ENCODE data around the gene IFNGR1. TPM values are rescaled to one million over a fixed set of nuclear protein-coding genes. Genes with fewer than 3 reads are reported as not detected.
"Not testable (repeated sequence)": the region's sequence is repeated elsewhere in the genome, so short reads cannot be mapped to it uniquely, and the experiment has no call there.

IFNGR1 gene
- total RNA-seq, 1 donor from 2014 or later: 38.3 TPM

DNA sequence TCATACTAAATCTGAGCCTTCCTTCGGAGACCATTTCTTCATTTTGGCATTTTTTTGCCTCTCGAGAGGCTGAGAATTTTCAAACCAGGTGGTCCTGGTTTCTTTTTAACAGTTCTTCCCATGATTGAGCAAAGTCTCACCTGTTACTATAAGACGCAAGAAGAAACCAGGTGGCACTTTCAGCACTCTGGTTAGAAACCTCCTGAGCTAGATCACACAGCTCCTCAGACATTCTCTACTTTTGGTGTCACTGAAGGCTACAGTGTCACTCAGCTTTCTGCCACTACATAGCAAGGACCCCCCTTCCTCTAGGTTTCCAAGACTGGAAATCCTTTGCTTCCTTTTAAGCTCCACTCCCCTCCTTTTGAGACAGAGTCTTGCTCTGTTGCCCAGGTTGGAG lies 7.3 kb downstream of the IFNGR1 start:
- H3K9me3 Mint-ChIP-seq (ENCODE audit: unreplicated experiment): no peaks in the 10 kb centered on the region
- no peak overlapping the region for H3K4me2 ChIP-seq (ENCODE audit: low read length)
- H3K4me1 ChIP-seq (ENCODE audit: insufficient read depth, low read length): no peaks in the 10 kb centered on the region
- FAIRE-seq (no peak), DNase-seq (ENCODE audit: low read depth) (no peak)
- H3K36me3 Mint-ChIP-seq (ENCODE audit: low read depth, unreplicated experiment): peaks cover 13% of the 10 kb centered on the region
- H3K4me3 Mint-ChIP-seq (ENCODE audit: unreplicated experiment): no peak overlapping the region
- no peaks in the 10 kb centered on the region for H3K27me3 Mint-ChIP-seq (ENCODE audit: low read depth, unreplicated experiment)
- peaks cover 60% of the 10 kb centered on the region for H4K20me1 ChIP-seq (ENCODE audit: insufficient read depth, low read length)
- no peaks in the 10 kb centered on the region for H3K36me3 ChIP-seq (ENCODE audit: insufficient read depth, low read length)
- no peaks in the 10 kb centered on the region for H3K27me3 ChIP-seq (ENCODE audit: insufficient read depth, low read length)
- TF ChIP-seq, protein P1, sequence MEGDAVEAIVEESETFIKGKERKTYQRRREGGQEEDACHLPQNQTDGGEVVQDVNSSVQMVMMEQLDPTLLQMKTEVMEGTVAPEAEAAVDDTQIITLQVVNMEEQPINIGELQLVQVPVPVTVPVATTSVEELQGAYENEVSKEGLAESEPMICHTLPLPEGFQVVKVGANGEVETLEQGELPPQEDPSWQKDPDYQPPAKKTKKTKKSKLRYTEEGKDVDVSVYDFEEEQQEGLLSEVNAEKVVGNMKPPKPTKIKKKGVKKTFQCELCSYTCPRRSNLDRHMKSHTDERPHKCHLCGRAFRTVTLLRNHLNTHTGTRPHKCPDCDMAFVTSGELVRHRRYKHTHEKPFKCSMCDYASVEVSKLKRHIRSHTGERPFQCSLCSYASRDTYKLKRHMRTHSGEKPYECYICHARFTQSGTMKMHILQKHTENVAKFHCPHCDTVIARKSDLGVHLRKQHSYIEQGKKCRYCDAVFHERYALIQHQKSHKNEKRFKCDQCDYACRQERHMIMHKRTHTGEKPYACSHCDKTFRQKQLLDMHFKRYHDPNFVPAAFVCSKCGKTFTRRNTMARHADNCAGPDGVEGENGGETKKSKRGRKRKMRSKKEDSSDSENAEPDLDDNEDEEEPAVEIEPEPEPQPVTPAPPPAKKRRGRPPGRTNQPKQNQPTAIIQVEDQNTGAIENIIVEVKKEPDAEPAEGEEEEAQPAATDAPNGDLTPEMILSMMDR (IDR thresholded peaks at IDR 0.05; ENCODE audit: insufficient read depth, low read depth, low read length): no peak
- no peak for TF ChIP-seq EZH2 (IDR thresholded peaks at IDR 0.05; ENCODE audit: insufficient read depth, low read length)
- no peak overlapping the region for H3K27ac Mint-ChIP-seq (ENCODE audit: unreplicated experiment)
- peaks cover 14% of the 10 kb centered on the region for H3K4me1 Mint-ChIP-seq (ENCODE audit: low read depth, unreplicated experiment)
- H3K27ac ChIP-seq (ENCODE audit: low read depth, low read length): no peak overlapping the region
- H2AFZ ChIP-seq (ENCODE audit: low read depth, low read length): no peak overlapping the region
- no peak overlapping the region for H3K9ac ChIP-seq (ENCODE audit: low read length)
- H3K79me2 ChIP-seq (ENCODE audit: insufficient read depth, low read length): peaks cover 96% of the 10 kb centered on the region
- H3K9me3 ChIP-seq (ENCODE audit: insufficient read depth, low read depth, low read length): no peaks in the 10 kb centered on the region
- no peak overlapping the region for H3K4me3 ChIP-seq (ENCODE audit: insufficient read depth, low read depth, low read length)

DNA sequence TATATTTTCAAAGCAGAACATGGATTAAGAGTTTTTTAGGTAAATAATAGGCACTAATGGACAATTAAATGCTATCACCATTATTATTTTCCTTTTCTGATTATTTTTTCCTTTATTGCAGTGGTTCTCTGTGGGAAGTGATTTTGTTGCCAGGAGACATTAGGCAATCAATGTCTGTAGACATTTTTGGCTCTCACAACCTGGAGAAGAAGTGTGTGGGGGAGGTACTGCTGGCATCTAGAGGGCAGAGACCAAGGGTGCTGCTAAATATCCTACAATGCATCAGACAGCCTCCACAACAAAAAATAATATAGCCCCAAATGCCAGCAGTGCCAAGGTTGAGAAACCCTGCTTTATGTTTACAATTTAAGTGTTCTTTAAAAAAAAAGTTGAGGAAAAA lies 8.3 kb downstream of the IFNGR1 start:
- no peak overlapping the region for H3K9ac ChIP-seq (ENCODE audit: low read length)
- peaks cover 90% of the 10 kb centered on the region for H3K79me2 ChIP-seq (ENCODE audit: insufficient read depth, low read length)
- peaks cover 15% of the 10 kb centered on the region for H3K36me3 Mint-ChIP-seq (ENCODE audit: low read depth, unreplicated experiment)
- H3K27me3 Mint-ChIP-seq (ENCODE audit: low read depth, unreplicated experiment): no peaks in the 10 kb centered on the region
- peaks cover 7% of the 10 kb centered on the region for H3K4me1 Mint-ChIP-seq (ENCODE audit: low read depth, unreplicated experiment)
- no peaks in the 10 kb centered on the region for H3K4me1 ChIP-seq (ENCODE audit: insufficient read depth, low read length)
- no peak overlapping the region for H3K27ac Mint-ChIP-seq (ENCODE audit: unreplicated experiment)
- H3K4me2 ChIP-seq (ENCODE audit: low read length): no peak overlapping the region
- peak; percentile 20 for DNase-seq (ENCODE audit: low read depth)
- H3K4me3 Mint-ChIP-seq (ENCODE audit: unreplicated experiment): no peak overlapping the region
- H3K9me3 ChIP-seq (ENCODE audit: insufficient read depth, low read depth, low read length): no peaks in the 10 kb centered on the region
- H4K20me1 ChIP-seq (ENCODE audit: insufficient read depth, low read length): peaks cover 54% of the 10 kb centered on the region
- FAIRE-seq: no peak
- no peak overlapping the region for H3K4me3 ChIP-seq (ENCODE audit: insufficient read depth, low read depth, low read length)
- no peak overlapping the region for H3K27ac ChIP-seq (ENCODE audit: low read depth, low read length)
- H3K9me3 Mint-ChIP-seq (ENCODE audit: unreplicated experiment): no peaks in the 10 kb centered on the region
- H3K36me3 ChIP-seq (ENCODE audit: insufficient read depth, low read length): peaks cover 4% of the 10 kb centered on the region
- TF ChIP-seq, protein P1 (IDR thresholded peaks at IDR 0.05; ENCODE audit: insufficient read depth, low read depth, low read length): no peak
- H2AFZ ChIP-seq (ENCODE audit: low read depth, low read length): no peak overlapping the region
- no peaks in the 10 kb centered on the region for H3K27me3 ChIP-seq (ENCODE audit: insufficient read depth, low read length)

DNA sequence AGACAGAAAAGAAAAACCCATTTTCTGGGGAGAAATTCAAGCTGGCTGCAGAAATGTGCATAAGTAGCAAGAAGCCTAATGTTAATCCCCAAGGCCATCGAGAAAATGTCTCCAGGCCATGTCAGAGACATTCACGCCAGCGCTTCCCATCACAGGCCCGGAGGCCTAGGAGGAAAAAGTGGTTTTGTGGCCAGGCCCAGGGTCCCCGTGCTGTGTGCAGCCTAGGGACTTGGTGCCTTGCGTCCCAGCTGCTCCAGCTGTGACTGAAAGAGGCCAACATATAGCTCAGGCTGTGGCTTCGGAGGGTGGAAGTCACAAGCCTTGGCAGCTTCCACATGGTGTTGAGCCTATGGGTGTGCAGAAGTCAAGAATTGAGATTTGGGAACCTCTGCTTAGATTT lies 10.9 kb downstream of the IFNGR1 start:
- no peak for FAIRE-seq
- Histone ChIP-seq H3K4me1 (ENCODE audit: insufficient read depth, low read length) (no peaks in the 10 kb centered on the region), H3K79me2 (ENCODE audit: insufficient read depth, low read length) (peaks cover 64% of the 10 kb centered on the region), H3K4me2 (ENCODE audit: low read length) (no peak overlapping the region), H4K20me1 (ENCODE audit: insufficient read depth, low read length) (peaks cover 36% of the 10 kb centered on the region), H3K4me3 (ENCODE audit: insufficient read depth, low read depth, low read length) (no peak overlapping the region), H3K27me3 (ENCODE audit: insufficient read depth, low read length) (no peaks in the 10 kb centered on the region), H3K9ac (ENCODE audit: low read length) (no peak overlapping the region), H3K9me3 (ENCODE audit: insufficient read depth, low read depth, low read length) (no peaks in the 10 kb centered on the region), H3K27ac (ENCODE audit: low read depth, low read length) (no peak overlapping the region), H3K36me3 (ENCODE audit: insufficient read depth, low read length) (peaks cover 23% of the 10 kb centered on the region), H2AFZ (ENCODE audit: low read depth, low read length) (no peak overlapping the region)
- TF ChIP-seq, protein P1 (IDR thresholded peaks at IDR 0.05; ENCODE audit: insufficient read depth, low read depth, low read length): no peak
- no peak for TF ChIP-seq EZH2 (IDR thresholded peaks at IDR 0.05; ENCODE audit: insufficient read depth, low read length)
- Mint-ChIP-seq H3K9me3 (ENCODE audit: unreplicated experiment) (no peaks in the 10 kb centered on the region), H3K4me1 (ENCODE audit: low read depth, unreplicated experiment) (peaks cover 1% of the 10 kb centered on the region), H3K27ac (ENCODE audit: unreplicated experiment) (no peak overlapping the region), H3K4me3 (ENCODE audit: unreplicated experiment) (no peak overlapping the region), H3K27me3 (ENCODE audit: low read depth, unreplicated experiment) (no peaks in the 10 kb centered on the region), H3K36me3 (ENCODE audit: low read depth, unreplicated experiment) (peaks cover 22% of the 10 kb centered on the region)
- DNase-seq (ENCODE audit: low read depth): no peak

DNA sequence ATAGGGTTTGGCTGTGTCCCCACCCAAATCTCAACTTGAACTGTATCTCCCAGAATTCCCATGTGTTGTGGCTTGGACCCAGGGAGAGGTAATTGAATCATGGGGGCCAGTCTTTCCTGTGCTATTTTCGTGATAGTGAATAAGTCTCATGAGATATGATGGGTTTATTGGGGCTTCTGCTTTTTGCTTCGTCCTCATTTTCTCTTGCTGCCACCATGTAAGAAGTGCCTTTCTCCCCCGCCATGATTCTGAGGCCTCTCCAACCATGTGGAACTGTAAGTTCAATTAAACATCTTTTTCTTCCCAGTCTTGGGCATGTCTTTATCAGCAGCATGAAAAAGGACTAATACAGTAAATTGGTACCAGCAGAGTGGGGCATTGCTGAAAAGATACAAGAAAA lies 11.7 kb downstream of the IFNGR1 start:
- H3K79me2 ChIP-seq (ENCODE audit: insufficient read depth, low read length): peaks cover 55% of the 10 kb centered on the region
- not testable (repeated sequence) for H3K4me2 ChIP-seq (ENCODE audit: low read length); H3K27me3 Mint-ChIP-seq (ENCODE audit: low read depth, unreplicated experiment); H3K4me3 ChIP-seq (ENCODE audit: insufficient read depth, low read depth, low read length); H3K27ac Mint-ChIP-seq (ENCODE audit: unreplicated experiment); H3K27me3 ChIP-seq (ENCODE audit: insufficient read depth, low read length); H3K9me3 ChIP-seq (ENCODE audit: insufficient read depth, low read depth, low read length); H3K4me1 Mint-ChIP-seq (ENCODE audit: low read depth, unreplicated experiment); H2AFZ ChIP-seq (ENCODE audit: low read depth, low read length); DNase-seq (ENCODE audit: low read depth); H3K9me3 Mint-ChIP-seq (ENCODE audit: unreplicated experiment); H3K4me3 Mint-ChIP-seq (ENCODE audit: unreplicated experiment); FAIRE-seq; H3K27ac ChIP-seq (ENCODE audit: low read depth, low read length); H3K9ac ChIP-seq (ENCODE audit: low read length); H3K4me1 ChIP-seq (ENCODE audit: insufficient read depth, low read length)
- peaks cover 30% of the 10 kb centered on the region for H3K36me3 ChIP-seq (ENCODE audit: insufficient read depth, low read length)
- peaks cover 31% of the 10 kb centered on the region for H4K20me1 ChIP-seq (ENCODE audit: insufficient read depth, low read length)
- peaks cover 23% of the 10 kb centered on the region for H3K36me3 Mint-ChIP-seq (ENCODE audit: low read depth, unreplicated experiment)
